T-helper 1 cell treated with Interleukin-12 subunit alpha and Interleukin-12 subunit beta and Interleukin-4 antibody, amounts not matched to agents 30 μg/mL and 1 μg/mL, for 36 hours (primary cell): Measurements from ENCODE around the gene NTM.

Experiments used
- H3K27ac Mint-ChIP-seq: one replicate; pipeline ENCODE4 v1.8.0; 2021; ENCODE audit warnings: mild to moderate bottlenecking, mixed read lengths
- H3K27me3 Mint-ChIP-seq: one replicate; pipeline ENCODE4 v1.8.0; 2021; ENCODE audit warnings: low read depth, mixed read lengths
- H3K36me3 Mint-ChIP-seq: one replicate; pipeline ENCODE4 v1.8.0; 2021; ENCODE audit warnings: low read depth, mixed read lengths
- H3K4me1 Mint-ChIP-seq: one replicate; pipeline ENCODE4 v1.8.0; 2021; ENCODE audit warnings: low read depth, mixed read lengths
- H3K4me3 Mint-ChIP-seq: one replicate; pipeline ENCODE4 v1.8.0; 2021; ENCODE audit warnings: mild to moderate bottlenecking, moderate library complexity, mixed read lengths
- H3K9me3 Mint-ChIP-seq: one replicate; pipeline ENCODE4 v1.8.0; 2021; ENCODE audit warnings: mixed read lengths

NTM gene

GRCh38 chr11:131934006-131934405, 563.6 kb downstream of the NTM start:
- Mint-ChIP-seq H3K4me1 (no peaks in the 10 kb centered on the region), H3K4me3 (no peak overlapping the region), H3K9me3 (no peaks in the 10 kb centered on the region), H3K27ac (no peak overlapping the region), H3K27me3 (no peaks in the 10 kb centered on the region), H3K36me3 (no peaks in the 10 kb centered on the region)

- Mint-ChIP-seq H3K27ac (no peak overlapping the region), H3K27me3 (no peaks in the 10 kb centered on the region), H3K36me3 (no peaks in the 10 kb centered on the region), H3K4me1 (no peaks in the 10 kb centered on the region), H3K4me3 (no peak overlapping the region), H3K9me3 (no peaks in the 10 kb centered on the region)
Measured at GRCh38 chr11:131938351-131938751, 567.9 kb downstream of the NTM start.

DNA sequence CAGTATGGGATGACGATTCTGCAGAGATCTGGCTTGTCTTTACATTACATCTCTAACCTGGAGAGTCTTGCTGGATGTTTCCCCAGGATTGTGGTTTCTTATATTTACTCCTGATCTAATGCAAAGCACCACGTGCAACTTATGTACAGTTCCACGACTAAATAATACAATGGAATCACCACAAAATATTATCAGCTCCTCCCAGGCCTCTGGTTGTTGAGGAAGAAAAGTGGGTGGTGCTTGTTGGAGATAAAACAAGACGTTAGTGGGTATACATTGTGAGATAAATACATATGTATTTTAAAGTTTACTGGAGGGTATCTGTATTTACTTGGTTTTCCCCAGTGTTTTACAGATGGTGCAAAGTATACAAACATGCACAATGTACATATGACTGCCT, 569.7 kb downstream of the NTM start:
- H3K9me3 Mint-ChIP-seq, result no peaks in the 10 kb centered on the region
- no peaks in the 10 kb centered on the region for H3K27me3 Mint-ChIP-seq
- no peak overlapping the region for H3K27ac Mint-ChIP-seq
- no peak overlapping the region for H3K4me3 Mint-ChIP-seq
- no peaks in the 10 kb centered on the region for H3K36me3 Mint-ChIP-seq
- no peaks in the 10 kb centered on the region for H3K4me1 Mint-ChIP-seq

- H3K27me3 Mint-ChIP-seq, result no peaks in the 10 kb centered on the region
- no peak overlapping the region for H3K27ac Mint-ChIP-seq
- H3K36me3 Mint-ChIP-seq, result no peaks in the 10 kb centered on the region
- H3K4me3 Mint-ChIP-seq, result no peak overlapping the region
- H3K4me1 Mint-ChIP-seq, result no peaks in the 10 kb centered on the region
- no peaks in the 10 kb centered on the region for H3K9me3 Mint-ChIP-seq
Measured at GRCh38 chr11:131942878-131943277, 572.5 kb downstream of the NTM start.

DNA sequence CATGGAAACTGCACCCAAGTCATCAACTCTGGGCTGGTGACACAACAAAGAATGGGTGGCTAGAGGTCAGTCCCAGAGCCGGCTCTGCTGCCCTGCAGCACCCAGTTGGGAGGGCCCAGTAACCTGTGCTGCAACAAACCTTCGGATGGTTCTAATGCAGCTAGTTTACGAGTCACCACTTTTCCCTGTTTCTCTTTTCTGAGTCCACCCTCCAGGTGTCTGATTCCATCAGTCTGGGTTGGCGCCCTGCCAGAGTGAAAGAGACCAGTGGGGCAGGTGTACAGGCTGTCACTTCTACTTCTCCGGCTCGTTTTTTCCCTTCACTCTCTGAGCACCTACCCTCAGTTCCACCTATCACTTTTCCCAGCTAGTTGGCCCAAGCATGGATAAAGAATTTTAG, 572.9 kb downstream of the NTM start:
- H3K9me3 Mint-ChIP-seq, result no peaks in the 10 kb centered on the region
- no peaks in the 10 kb centered on the region for H3K27me3 Mint-ChIP-seq
- H3K27ac Mint-ChIP-seq, result no peak overlapping the region
- no peaks in the 10 kb centered on the region for H3K36me3 Mint-ChIP-seq
- no peak overlapping the region for H3K4me3 Mint-ChIP-seq
- H3K4me1 Mint-ChIP-seq, result no peaks in the 10 kb centered on the region

DNA sequence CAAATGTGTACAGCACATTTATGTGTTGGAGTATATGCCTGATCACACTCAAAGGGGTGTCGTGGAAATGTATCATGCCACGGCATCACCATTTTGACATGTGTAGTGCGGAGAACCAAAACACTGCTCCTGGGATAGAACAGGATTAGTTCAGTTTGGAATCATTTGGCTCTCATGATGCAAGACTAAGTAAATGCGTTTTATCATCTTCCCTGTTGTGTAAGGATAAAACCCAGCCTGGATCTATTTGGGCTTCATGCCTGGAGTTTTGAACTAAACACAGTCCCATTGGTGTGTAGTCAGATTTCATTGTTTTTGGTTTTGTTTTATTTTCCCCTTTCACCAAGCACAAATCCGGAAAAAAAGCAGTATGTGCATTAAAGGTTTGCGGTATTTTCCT, 574.3 kb downstream of the NTM start:
- H3K9me3 Mint-ChIP-seq, result no peaks in the 10 kb centered on the region
- H3K27ac Mint-ChIP-seq, result no peak overlapping the region
- H3K36me3 Mint-ChIP-seq, result no peaks in the 10 kb centered on the region
- no peaks in the 10 kb centered on the region for H3K27me3 Mint-ChIP-seq
- no peak overlapping the region for H3K4me3 Mint-ChIP-seq
- H3K4me1 Mint-ChIP-seq, result no peaks in the 10 kb centered on the region

- no peaks in the 10 kb centered on the region for H3K36me3 Mint-ChIP-seq
- H3K27ac Mint-ChIP-seq, result no peak overlapping the region
- no peaks in the 10 kb centered on the region for H3K27me3 Mint-ChIP-seq
- no peaks in the 10 kb centered on the region for H3K9me3 Mint-ChIP-seq
- no peak overlapping the region for H3K4me3 Mint-ChIP-seq
- H3K4me1 Mint-ChIP-seq, result no peaks in the 10 kb centered on the region
Measured at GRCh38 chr11:131945706-131946105, 575.3 kb downstream of the NTM start.

DNA sequence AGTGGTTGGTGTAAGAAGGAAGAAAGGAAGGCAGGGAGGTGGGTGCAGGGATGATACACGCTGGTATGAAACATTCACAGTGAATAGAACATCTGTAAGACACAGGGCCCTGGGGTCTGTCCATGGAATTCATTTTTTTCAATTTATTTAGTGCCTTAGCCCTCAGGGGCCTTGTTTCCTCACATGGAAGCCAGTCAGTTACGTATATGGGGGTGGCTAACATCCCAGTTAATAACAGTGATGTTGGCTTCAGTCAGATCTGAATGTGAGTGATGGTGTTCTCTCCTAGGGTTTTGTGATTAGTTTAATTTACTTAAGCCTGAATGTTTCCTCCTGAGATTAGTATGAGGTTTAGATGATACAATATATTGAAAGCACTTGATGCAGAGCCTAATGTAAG, 577.1 kb downstream of the NTM start:
- no peak overlapping the region for H3K4me3 Mint-ChIP-seq
- no peaks in the 10 kb centered on the region for H3K27me3 Mint-ChIP-seq
- H3K36me3 Mint-ChIP-seq, result no peaks in the 10 kb centered on the region
- H3K4me1 Mint-ChIP-seq, result no peaks in the 10 kb centered on the region
- H3K9me3 Mint-ChIP-seq, result no peaks in the 10 kb centered on the region
- H3K27ac Mint-ChIP-seq, result no peak overlapping the region

GRCh38 chr11:131951121-131951520, 580.7 kb downstream of the NTM start:
- Mint-ChIP-seq H3K9me3 (no peaks in the 10 kb centered on the region), H3K4me1 (no peaks in the 10 kb centered on the region), H3K4me3 (no peak overlapping the region), H3K36me3 (no peaks in the 10 kb centered on the region), H3K27me3 (no peaks in the 10 kb centered on the region), H3K27ac (no peak overlapping the region)

DNA sequence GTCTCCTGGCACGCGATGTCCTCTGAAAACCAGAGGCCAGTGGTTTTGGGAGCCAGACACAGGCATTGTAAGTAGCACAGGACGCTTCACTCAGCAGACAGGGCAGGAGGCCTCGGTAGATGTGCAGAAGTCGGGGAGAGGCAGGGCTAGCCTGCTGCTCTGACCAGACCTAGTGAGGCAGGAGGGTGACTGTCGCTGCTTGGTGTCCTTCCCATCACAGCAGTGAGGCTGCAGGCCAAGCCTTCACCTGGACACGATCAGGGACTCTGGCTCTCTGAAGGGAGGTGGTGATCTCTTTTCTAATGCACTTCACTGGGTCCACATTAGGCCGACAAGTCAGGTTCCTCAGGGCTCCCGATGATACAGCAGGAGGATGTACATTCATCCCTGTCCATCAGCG, 583.7 kb downstream of the NTM start:
- Mint-ChIP-seq H3K4me3 (no peak overlapping the region), H3K27ac (no peak overlapping the region), H3K27me3 (no peaks in the 10 kb centered on the region), H3K36me3 (no peaks in the 10 kb centered on the region), H3K9me3 (no peaks in the 10 kb centered on the region), H3K4me1 (no peaks in the 10 kb centered on the region)

- Mint-ChIP-seq H3K36me3 (no peaks in the 10 kb centered on the region), H3K27ac (no peak overlapping the region), H3K9me3 (no peaks in the 10 kb centered on the region), H3K4me3 (no peak overlapping the region), H3K27me3 (no peaks in the 10 kb centered on the region), H3K4me1 (no peaks in the 10 kb centered on the region)
Measured at GRCh38 chr11:131955904-131956303, 585.5 kb downstream of the NTM start.

GRCh38 chr11:131957201-131957600, 586.8 kb downstream of the NTM start:
- Mint-ChIP-seq H3K36me3 (no peaks in the 10 kb centered on the region), H3K4me1 (no peaks in the 10 kb centered on the region), H3K27ac (no peak overlapping the region), H3K27me3 (no peaks in the 10 kb centered on the region), H3K4me3 (no peak overlapping the region), H3K9me3 (no peaks in the 10 kb centered on the region)

DNA sequence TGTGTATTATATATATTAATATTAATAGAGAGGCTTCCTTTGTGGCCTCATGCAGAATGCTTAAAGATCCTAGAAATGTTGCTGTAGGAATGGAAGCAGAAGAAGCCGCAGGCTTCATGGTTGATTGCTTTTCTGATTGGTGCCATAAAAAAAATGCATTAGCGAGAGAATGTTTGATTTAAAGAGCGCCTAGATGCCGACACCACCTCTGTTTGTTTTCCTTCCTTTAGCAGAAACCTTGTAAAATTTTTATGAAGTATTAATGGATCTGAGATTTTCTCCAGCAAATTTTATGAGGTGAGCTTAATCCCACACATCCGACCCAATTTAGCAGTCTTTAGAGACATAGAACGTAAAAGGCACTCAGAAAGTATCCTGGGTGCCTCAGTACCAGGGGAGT, 587.5 kb downstream of the NTM start:
- no peak overlapping the region for H3K27ac Mint-ChIP-seq
- no peaks in the 10 kb centered on the region for H3K9me3 Mint-ChIP-seq
- no peaks in the 10 kb centered on the region for H3K4me1 Mint-ChIP-seq
- H3K4me3 Mint-ChIP-seq, result no peak overlapping the region
- H3K36me3 Mint-ChIP-seq, result no peaks in the 10 kb centered on the region
- no peaks in the 10 kb centered on the region for H3K27me3 Mint-ChIP-seq

GRCh38 chr11:131962818-131963217, 592.4 kb downstream of the NTM start:
- Mint-ChIP-seq H3K4me3 (no peak overlapping the region), H3K4me1 (no peaks in the 10 kb centered on the region), H3K27ac (no peak overlapping the region), H3K9me3 (no peaks in the 10 kb centered on the region), H3K27me3 (no peaks in the 10 kb centered on the region), H3K36me3 (no peaks in the 10 kb centered on the region)

DNA sequence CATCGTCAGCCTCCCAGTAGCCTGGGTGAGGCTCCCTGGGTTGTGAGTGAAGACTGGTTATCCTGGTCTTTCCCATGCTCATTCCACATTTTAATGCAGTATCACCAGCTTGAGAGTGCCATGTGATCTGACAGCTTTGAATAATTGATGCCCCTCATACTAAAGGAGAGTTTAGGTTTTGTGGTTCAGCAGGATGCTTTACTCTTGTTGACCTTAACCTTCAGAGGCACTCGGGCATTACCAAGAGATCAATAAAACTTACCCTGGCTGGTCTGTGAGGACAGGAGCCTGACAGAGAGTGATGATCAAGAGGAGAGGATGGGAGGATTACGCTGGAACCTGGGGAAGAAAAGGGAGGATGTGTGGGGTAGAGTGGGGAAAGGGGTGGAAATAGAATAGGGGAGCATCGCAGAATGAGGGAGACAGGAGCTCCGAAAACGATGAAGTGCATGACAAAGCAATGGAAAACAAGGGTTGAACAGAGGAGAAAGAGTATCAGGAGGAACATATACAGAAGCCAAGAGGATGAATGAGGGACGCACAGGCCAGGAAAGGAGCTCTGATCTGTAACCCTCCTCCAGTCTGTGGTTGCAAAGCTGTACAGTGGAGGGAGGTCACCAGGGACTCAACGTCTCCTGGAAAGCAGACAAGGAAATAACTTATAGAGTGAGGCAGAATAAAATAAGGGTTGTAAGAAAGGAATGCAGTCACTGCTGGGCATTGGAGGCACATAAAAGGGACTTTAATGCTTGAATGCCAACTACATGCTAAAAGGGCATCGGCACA, 594.5 kb downstream of the NTM start:
- H3K4me3 Mint-ChIP-seq, result no peak overlapping the region
- no peaks in the 10 kb centered on the region for H3K27me3 Mint-ChIP-seq
- H3K9me3 Mint-ChIP-seq, result no peaks in the 10 kb centered on the region
- H3K4me1 Mint-ChIP-seq, result no peaks in the 10 kb centered on the region
- no peaks in the 10 kb centered on the region for H3K36me3 Mint-ChIP-seq
- no peak overlapping the region for H3K27ac Mint-ChIP-seq

GRCh38 chr11:131965504-131965903, 595.1 kb downstream of the NTM start:
- no peaks in the 10 kb centered on the region for H3K4me1 Mint-ChIP-seq
- H3K9me3 Mint-ChIP-seq, result no peaks in the 10 kb centered on the region
- no peak overlapping the region for H3K4me3 Mint-ChIP-seq
- no peak overlapping the region for H3K27ac Mint-ChIP-seq
- no peaks in the 10 kb centered on the region for H3K27me3 Mint-ChIP-seq
- no peaks in the 10 kb centered on the region for H3K36me3 Mint-ChIP-seq
